Measurements from ENCODE around the gene GFI1B. TPM values are rescaled to one million over a fixed set of nuclear protein-coding genes. Genes with fewer than 3 reads are reported as not detected.

GFI1B gene
- total RNA-seq, 1 experiment from 2014 or later, result not detected

GRCh38 chr9:133003671-133004090, 25.2 kb downstream of the GFI1B start:
- H4K20me1 ChIP-seq (ENCODE audit: insufficient read depth), result no peaks in the 10 kb centered on the region
- peaks cover 97% of the 10 kb centered on the region for H3K27me3 ChIP-seq (ENCODE audit: insufficient read depth, low read depth)
- no peaks in the 10 kb centered on the region for H3K9me3 ChIP-seq (ENCODE audit: insufficient read depth, low read depth)
- no peaks in the 10 kb centered on the region for H3K4me1 ChIP-seq (replicated peaks; ENCODE audit: insufficient read depth)
- no peak for DNase-seq
- no peak overlapping the region for H3K4me2 ChIP-seq
- H3K9me2 ChIP-seq (ENCODE audit: insufficient read depth), result no peaks in the 10 kb centered on the region
- TF ChIP-seq EZH2 (IDR thresholded peaks at IDR 0.05; ENCODE audit: low read depth) (no peak), CTCF (conservative IDR thresholded peaks at IDR 0.05) (no peak)
- POLR2A ChIA-PET (ENCODE audit: unreplicated experiment), result no interaction called here
- no peak overlapping the region for H3K27ac ChIP-seq
- H2AFZ ChIP-seq, result no peak overlapping the region
- H3F3A ChIP-seq (ENCODE audit: insufficient read depth, low read depth), result no peaks in the 10 kb centered on the region
- no TSS peak for BruUV-seq (replicated peaks)
- intact Hi-C loops (cut with micrococcal nuclease; ENCODE audit: unreplicated experiment), result no loop called here
- CTCF ChIA-PET, result interaction anchor here (0.6 kb wide), 2 partner anchors 11 to 24 kb away, joined by 3 to 4 read pairs; no protein-coding TSS in a partner anchor
- H3K4me3 ChIP-seq, result no peak overlapping the region
- no peaks in the 10 kb centered on the region for H3K36me3 ChIP-seq (ENCODE audit: low read depth)
- no peaks in the 10 kb centered on the region for H3K79me2 ChIP-seq (ENCODE audit: low read depth)

- H3K9me3 ChIP-seq (ENCODE audit: insufficient read depth, low read depth), result no peaks in the 10 kb centered on the region
- intact Hi-C loops (cut with micrococcal nuclease; ENCODE audit: unreplicated experiment), result no loop called here
- H3K27ac ChIP-seq, result no peak overlapping the region
- TF ChIP-seq EZH2 (IDR thresholded peaks at IDR 0.05; ENCODE audit: low read depth) (no peak), CTCF (conservative IDR thresholded peaks at IDR 0.05) (no peak)
- peaks cover 95% of the 10 kb centered on the region for H3K27me3 ChIP-seq (ENCODE audit: insufficient read depth, low read depth)
- CTCF ChIA-PET, result interaction anchor here (0.6 kb wide), 2 partner anchors 12 to 25 kb away, joined by 3 to 4 read pairs; no protein-coding TSS in a partner anchor
- POLR2A ChIA-PET (ENCODE audit: unreplicated experiment), result no interaction called here
- no peaks in the 10 kb centered on the region for H3K4me1 ChIP-seq (replicated peaks; ENCODE audit: insufficient read depth)
- H3K4me3 ChIP-seq, result no peak overlapping the region
- BruUV-seq (replicated peaks), result no TSS peak
- H4K20me1 ChIP-seq (ENCODE audit: insufficient read depth), result no peaks in the 10 kb centered on the region
- H3K9me2 ChIP-seq (ENCODE audit: insufficient read depth), result no peaks in the 10 kb centered on the region
- no peaks in the 10 kb centered on the region for H3K79me2 ChIP-seq (ENCODE audit: low read depth)
- no peak overlapping the region for H3K4me2 ChIP-seq
- H3F3A ChIP-seq (ENCODE audit: insufficient read depth, low read depth), result no peaks in the 10 kb centered on the region
- H2AFZ ChIP-seq, result no peak overlapping the region
- DNase-seq, result no peak
- no peaks in the 10 kb centered on the region for H3K36me3 ChIP-seq (ENCODE audit: low read depth)
Observed at GRCh38 chr9:133004091-133004998, 25.9 kb downstream of the GFI1B start.

- Histone ChIP-seq H3K4me3 (no peak overlapping the region), H3K36me3 (ENCODE audit: low read depth) (no peaks in the 10 kb centered on the region), H4K20me1 (ENCODE audit: insufficient read depth) (no peaks in the 10 kb centered on the region), H3K9me2 (ENCODE audit: insufficient read depth) (no peaks in the 10 kb centered on the region), H3K4me1 (replicated peaks; ENCODE audit: insufficient read depth) (no peaks in the 10 kb centered on the region), H2AFZ (no peak overlapping the region), H3K27me3 (ENCODE audit: insufficient read depth, low read depth) (peaks cover 93% of the 10 kb centered on the region), H3K27ac (no peak overlapping the region), H3K79me2 (ENCODE audit: low read depth) (no peaks in the 10 kb centered on the region), H3K4me2 (no peak overlapping the region), H3K9me3 (ENCODE audit: insufficient read depth, low read depth) (no peaks in the 10 kb centered on the region), H3F3A (ENCODE audit: insufficient read depth, low read depth) (no peaks in the 10 kb centered on the region)
- CTCF ChIA-PET, result interaction anchor here (1.1 kb wide), 1 partner anchor 17 kb away, joined by 3 read pairs; no protein-coding TSS in a partner anchor
- no TSS peak for BruUV-seq (replicated peaks)
- TF ChIP-seq CTCF (conservative IDR thresholded peaks at IDR 0.05) (no peak), EZH2 (IDR thresholded peaks at IDR 0.05; ENCODE audit: low read depth) (no peak)
- intact Hi-C loops (cut with micrococcal nuclease; ENCODE audit: unreplicated experiment), result no loop called here
- POLR2A ChIA-PET (ENCODE audit: unreplicated experiment), result no interaction called here
- DNase-seq, result no peak
Observed at GRCh38 chr9:133004999-133005760, 26.7 kb downstream of the GFI1B start.

Measured in PC-9 (cell line).